BJ (cell line): ENCODE results near the gene ACOXL. TPM values are rescaled to one million over a fixed set of nuclear protein-coding genes. Genes with fewer than 3 reads are reported as not detected.

Source experiments
- CTCF ChIA-PET: fragments of 350-600 bp; formaldehyde crosslinking; extraction: SDS; loops from one replicate; lab custom pipeline; 2021; ENCODE audit warnings: antibody characterized with exemption, inconsistent platforms; lab: Yijun Ruan, JAX
- POLR2A ChIA-PET: fragments of 300-600 bp; sonication (Branson Sonifier 250); formaldehyde crosslinking; extraction: SDS; loops from one replicate; lab custom pipeline; 2021; ENCODE audit warnings: antibody characterized with exemption; lab: Charles Lee
- DNase-seq: peaks from one replicate; pipeline ENCODE4 v3.0.0-alpha.2; 2011; ENCODE audit warnings: low read depth
- H3K27me3 ChIP-seq: 2 replicates; pipeline ENCODE4 v1.6.0; 2011; ENCODE audit warnings: low read length; ENCODE audit not compliant: control insufficient read depth, insufficient read depth
- H3K36me3 ChIP-seq: 2 replicates; pipeline ENCODE4 v1.5.1; 2011; ENCODE audit warnings: low read length; ENCODE audit not compliant: control insufficient read depth, insufficient read depth
- H3K4me3 ChIP-seq: 2 replicates; pipeline ENCODE4 v1.5.1; 2011; ENCODE audit warnings: low read depth, mild to moderate bottlenecking, control low read depth, low read length
- CTCF ChIP-seq: IDR thresholded peaks from 2 replicates; pipeline ENCODE4 v1.5.1; 2011; ENCODE audit warnings: low read depth, mild to moderate bottlenecking, control low read depth, inconsistent platforms, low read length, moderate library complexity; ENCODE audit not compliant: insufficient read depth
- polyA plus RNA-seq: library from polyadenylated mRNA; depleted of rRNA; stranded (reverse); fragments of >200 nt; gene quantifications from 2 replicates; pipeline ENCODE4 v1.2.3, GENCODE V29; 2011

The ACOXL gene
- polyA plus RNA-seq, 1 experiment = not detected

DNA sequence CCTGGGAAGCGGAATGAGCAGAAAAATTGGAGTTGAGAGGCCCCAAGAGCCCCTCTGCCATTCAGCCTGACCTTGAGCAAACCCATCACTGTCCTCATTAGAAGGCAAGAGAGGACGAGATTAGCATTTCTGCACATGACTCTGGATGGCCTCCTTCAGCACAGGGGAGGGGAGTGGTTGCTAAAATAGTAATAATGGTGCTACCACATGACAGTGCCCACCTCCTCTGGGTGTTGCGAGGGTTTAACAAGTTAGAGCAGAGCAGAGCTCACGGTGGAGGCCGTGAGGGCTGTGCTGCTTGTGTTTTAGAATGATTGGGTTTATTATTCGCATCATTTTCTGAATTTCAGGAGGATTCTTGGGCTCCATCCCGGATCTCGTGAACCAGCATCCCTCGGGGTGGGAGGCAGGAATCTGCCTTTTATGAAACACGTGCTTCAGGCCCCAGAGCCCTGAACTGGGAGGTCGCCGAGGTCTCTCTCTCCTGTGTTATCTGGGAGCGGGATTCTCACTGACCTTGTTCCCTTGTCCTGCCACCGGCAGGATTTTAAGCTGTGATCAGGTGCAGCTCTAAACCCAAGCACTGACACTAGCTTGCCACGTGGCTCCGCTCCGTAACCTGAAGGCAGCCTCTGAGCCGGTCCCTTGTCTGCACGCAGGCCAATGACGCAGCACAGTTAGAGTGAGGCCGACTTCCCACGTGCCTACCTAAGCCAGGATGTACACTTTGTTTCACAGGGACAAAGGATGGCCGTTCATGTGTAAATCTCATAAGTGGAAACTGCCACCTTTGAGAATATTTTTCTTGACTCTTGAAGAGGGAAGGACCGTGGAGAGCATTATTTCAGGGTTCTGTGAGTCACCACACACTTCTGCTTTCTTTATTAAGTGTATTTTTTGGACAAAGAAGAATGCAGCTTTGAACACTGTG is 142.3 kb downstream of the ACOXL start:
- H3K36me3 ChIP-seq = no peaks in the 10 kb centered on the region
- H3K27me3 ChIP-seq = peaks cover 3% of the 10 kb centered on the region
- no peak for TF ChIP-seq CTCF
- ChIA-PET CTCF (no interaction called here), POLR2A (no interaction called here)
- DNase-seq = no peak
- no peak overlapping the region for H3K4me3 ChIP-seq

- Histone ChIP-seq H3K27me3 (peaks cover 3% of the 10 kb centered on the region), H3K4me3 (no peak overlapping the region), H3K36me3 (no peaks in the 10 kb centered on the region)
- ChIA-PET POLR2A (no interaction called here), CTCF (no interaction called here)
- DNase-seq = no peak
- no peak for TF ChIP-seq CTCF
These were observed 143.0 kb downstream of the ACOXL start for GRCh38 chr2:110875384-110875725.

DNA sequence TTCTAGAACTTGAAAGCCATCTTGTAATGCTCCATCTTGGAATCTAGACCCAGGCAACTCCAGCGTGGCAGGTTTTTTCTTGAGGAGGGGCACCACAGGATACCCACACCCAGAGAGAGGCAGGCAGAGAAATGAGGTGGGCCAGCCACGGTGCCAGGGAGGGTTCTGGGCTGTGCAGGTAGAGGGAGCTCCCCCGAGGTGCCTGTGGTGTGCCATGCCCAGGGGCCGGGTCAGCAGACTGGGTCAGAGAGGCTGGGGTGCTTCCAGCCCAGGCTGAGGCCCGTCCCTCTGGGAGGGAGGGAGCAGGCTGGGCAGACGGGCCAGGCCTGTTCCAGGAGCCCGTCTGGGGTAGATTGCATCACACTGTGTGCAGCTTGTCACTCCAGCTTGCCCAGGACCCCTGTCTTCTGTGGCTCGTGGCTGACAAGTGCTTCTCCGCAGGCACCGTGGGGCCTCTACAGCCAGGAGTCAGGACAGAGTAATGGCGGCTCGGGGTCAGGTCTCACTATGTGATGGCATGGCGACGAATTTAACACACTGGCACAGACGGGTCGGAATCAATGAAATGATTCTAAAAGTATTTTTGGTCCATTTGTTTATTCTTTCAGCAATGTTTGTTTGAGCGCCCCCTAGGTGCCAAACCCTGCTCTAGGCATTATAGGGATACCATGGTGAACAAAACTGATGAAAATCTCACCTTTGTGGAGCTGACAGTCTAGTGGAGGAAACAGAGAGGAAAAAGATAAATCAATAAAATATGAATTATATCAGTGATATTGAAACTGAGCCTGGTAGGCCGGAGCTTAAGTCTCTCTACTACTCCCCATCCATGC is 144.0 kb downstream of the ACOXL start:
- no peak overlapping the region for H3K4me3 ChIP-seq
- CTCF ChIA-PET = no interaction called here
- POLR2A ChIA-PET = no interaction called here
- peaks cover 3% of the 10 kb centered on the region for H3K27me3 ChIP-seq
- no peak for DNase-seq
- no peaks in the 10 kb centered on the region for H3K36me3 ChIP-seq
- TF ChIP-seq CTCF = no peak

GRCh38 chr2:110877031-110877827 is 144.9 kb downstream of the ACOXL start:
- DNase-seq = no peak
- Histone ChIP-seq H3K36me3 (no peaks in the 10 kb centered on the region), H3K4me3 (no peak overlapping the region), H3K27me3 (peaks cover 3% of the 10 kb centered on the region)
- CTCF ChIA-PET = no interaction called here
- POLR2A ChIA-PET = no interaction called here
- no peak for TF ChIP-seq CTCF
